ENCODE results near the gene EPHA4. TPM values are rescaled to one million over a fixed set of nuclear protein-coding genes. Genes with fewer than 3 reads are reported as not detected.

EPHA4 gene
- total RNA-seq, 4 donors from 2014 or later = 3.5 to 16.5 (median 12.4) TPM

DNA sequence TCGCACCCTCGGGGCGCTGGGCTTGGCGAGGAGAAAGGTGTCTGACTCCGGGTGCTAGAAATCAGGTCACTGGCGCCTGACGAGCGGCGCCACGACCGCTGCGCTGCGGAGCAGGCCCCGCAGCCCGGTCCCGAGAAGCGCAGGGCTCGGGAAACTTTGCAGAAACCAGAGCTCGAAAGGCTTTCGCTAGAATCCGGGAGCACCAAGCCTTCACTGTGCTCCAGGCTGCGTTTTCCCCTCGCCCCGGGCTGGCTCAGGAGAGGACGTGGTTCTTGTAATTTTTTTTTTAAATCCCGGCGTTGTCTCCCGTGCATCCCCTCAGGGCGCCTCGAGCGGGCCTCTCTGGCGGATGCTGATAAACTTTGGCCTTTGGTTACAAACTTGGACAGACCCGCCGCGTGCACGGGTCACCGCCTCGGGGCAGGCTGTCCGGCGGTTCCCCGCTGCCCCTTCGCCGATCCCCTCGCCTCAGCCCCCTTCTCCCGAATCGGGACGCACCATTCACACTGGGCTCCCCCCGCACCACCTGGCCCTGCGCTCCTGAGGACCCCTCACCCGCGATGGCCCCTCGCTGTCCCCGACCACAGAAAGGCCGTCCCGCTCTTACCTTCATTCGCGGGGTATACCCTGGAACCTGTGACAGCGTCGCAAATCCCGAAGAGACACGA lies 419 bp downstream of the EPHA4 start:
- Histone ChIP-seq H3K27ac (peak overlapping the region in 3 of 4 donors; percentile 1 to 76 (median 70)), H3K36me3 (no peaks in the 10 kb centered on the region), H3K4me1 (peaks cover 0 to 21% (median 4%) of the 10 kb centered on the region in 4 donors), H3K9me3 (no peaks in the 10 kb centered on the region), H3K4me3 (peak overlapping the region; percentile 52 to 66 (median 62)), H3K27me3 (peaks cover 0 to 19% of the 10 kb centered on the region in 2 donors)
- TF ChIP-seq, protein P1, sequence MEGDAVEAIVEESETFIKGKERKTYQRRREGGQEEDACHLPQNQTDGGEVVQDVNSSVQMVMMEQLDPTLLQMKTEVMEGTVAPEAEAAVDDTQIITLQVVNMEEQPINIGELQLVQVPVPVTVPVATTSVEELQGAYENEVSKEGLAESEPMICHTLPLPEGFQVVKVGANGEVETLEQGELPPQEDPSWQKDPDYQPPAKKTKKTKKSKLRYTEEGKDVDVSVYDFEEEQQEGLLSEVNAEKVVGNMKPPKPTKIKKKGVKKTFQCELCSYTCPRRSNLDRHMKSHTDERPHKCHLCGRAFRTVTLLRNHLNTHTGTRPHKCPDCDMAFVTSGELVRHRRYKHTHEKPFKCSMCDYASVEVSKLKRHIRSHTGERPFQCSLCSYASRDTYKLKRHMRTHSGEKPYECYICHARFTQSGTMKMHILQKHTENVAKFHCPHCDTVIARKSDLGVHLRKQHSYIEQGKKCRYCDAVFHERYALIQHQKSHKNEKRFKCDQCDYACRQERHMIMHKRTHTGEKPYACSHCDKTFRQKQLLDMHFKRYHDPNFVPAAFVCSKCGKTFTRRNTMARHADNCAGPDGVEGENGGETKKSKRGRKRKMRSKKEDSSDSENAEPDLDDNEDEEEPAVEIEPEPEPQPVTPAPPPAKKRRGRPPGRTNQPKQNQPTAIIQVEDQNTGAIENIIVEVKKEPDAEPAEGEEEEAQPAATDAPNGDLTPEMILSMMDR (IDR thresholded peaks at IDR 0.05) = no peak
- TF ChIP-seq POLR2A (IDR thresholded peaks at IDR 0.05) = no peak
- peak; percentile 20 to 63 (median 60) for DNase-seq

DNA sequence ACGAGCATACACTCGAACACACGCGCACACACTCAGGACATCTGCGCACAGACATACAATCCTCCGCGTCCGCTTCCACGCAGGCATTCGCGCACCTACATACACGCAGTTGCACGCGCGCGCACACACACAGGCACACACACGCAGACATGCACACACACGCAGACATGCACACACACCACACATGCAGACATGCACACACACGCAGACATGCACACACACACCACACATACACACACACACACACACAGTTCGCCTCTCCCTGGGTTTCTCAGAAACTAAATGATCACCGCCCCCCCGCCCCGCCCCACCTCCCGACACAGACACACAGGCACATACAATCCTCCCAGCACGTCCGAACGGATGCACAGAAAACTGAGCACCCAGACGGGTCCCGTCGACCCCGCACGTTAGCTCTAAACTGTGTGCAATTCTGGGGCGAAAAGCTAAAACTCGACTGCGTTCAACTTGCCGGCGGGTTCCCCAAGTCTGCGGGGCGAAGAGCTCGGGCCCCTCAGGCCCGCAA lies 1.0 kb downstream of the EPHA4 start:
- Histone ChIP-seq H3K27me3 (peaks cover 0 to 19% of the 10 kb centered on the region in 2 donors), H3K9me3 (no peaks in the 10 kb centered on the region), H3K27ac (peak overlapping the region in 2 of 4 donors; percentile 70 to 76), H3K36me3 (no peaks in the 10 kb centered on the region), H3K4me1 (peaks cover 0 to 21% (median 4%) of the 10 kb centered on the region in 4 donors), H3K4me3 (peak overlapping the region; percentile 52 to 66 (median 62))
- DNase-seq = peak in 2 of 3 donors; percentile 27 to 48
- TF ChIP-seq, protein P1 (IDR thresholded peaks at IDR 0.05) = no peak
- no peak for TF ChIP-seq POLR2A (IDR thresholded peaks at IDR 0.05)

DNA sequence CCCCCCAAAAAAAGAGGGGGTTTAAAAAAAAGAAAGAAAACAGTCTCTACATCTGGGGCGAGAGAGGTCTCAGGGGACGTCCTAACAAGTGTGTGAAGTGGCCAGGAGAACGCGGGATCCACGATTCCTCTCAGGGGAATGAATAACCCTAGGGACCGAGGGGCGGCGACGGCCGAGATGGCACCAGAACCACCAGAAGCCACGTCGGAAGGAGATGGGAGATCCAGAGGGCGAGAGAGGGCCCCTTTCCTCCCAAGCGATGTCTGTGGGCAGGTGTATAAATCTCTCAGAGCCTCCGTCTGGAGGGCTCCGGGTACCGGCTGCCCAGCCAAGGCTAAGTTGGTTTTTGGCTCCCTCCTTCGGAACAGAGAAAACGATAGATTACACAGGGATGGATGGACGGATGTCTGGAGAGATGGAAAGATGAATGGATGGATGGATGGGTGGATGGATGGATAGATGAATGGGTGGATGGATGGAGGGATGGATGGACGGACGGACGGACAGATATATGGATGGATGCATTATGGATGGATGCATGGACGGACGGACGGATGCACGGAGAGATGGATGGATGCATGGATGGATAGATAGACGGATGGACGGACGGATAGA lies 1.7 kb downstream of the EPHA4 start:
- peaks cover 0 to 19% of the 10 kb centered on the region in 2 donors for H3K27me3 ChIP-seq
- H3K9me3 ChIP-seq = no peaks in the 10 kb centered on the region
- no peaks in the 10 kb centered on the region for H3K36me3 ChIP-seq
- peaks cover 0 to 21% (median 4%) of the 10 kb centered on the region in 4 donors for H3K4me1 ChIP-seq
- TF ChIP-seq POLR2A (IDR thresholded peaks at IDR 0.05) = no peak
- TF ChIP-seq, protein P1 (IDR thresholded peaks at IDR 0.05) = no peak
- peak in 1 of 3 donors; percentile 50 for DNase-seq
- no peak overlapping the region for H3K27ac ChIP-seq
- H3K4me3 ChIP-seq = peak overlapping the region; percentile 52 to 66 (median 62)

DNA sequence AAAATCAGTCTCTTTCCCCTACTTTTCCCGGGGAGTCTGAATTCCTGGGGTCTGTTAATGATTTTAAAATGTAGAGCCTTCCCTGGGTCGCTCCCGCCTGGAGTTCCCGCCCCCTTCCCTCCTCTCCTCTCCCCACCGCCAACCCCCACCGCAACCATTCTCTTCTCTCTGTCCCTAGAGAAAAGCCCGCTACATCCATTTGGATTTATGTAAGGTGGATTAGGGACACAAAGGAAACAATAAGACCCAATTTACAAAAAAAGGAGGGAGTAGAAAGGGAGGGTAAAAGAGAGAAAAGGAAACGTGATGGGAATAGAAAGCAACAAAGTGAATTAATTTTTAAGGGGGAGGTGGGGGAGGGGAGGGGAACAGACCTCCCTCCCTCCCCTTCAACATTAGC lies 2.2 kb downstream of the EPHA4 start:
- Histone ChIP-seq H3K27me3 (peaks cover 0 to 19% of the 10 kb centered on the region in 2 donors), H3K36me3 (no peaks in the 10 kb centered on the region), H3K9me3 (no peaks in the 10 kb centered on the region), H3K4me1 (peaks cover 0 to 21% (median 4%) of the 10 kb centered on the region in 4 donors), H3K4me3 (peak overlapping the region in 1 of 4 donors; percentile 64), H3K27ac (no peak overlapping the region)
- DNase-seq = no peak
- no peak for TF ChIP-seq POLR2A (IDR thresholded peaks at IDR 0.05)
- TF ChIP-seq, protein P1 (IDR thresholded peaks at IDR 0.05) = no peak

DNA sequence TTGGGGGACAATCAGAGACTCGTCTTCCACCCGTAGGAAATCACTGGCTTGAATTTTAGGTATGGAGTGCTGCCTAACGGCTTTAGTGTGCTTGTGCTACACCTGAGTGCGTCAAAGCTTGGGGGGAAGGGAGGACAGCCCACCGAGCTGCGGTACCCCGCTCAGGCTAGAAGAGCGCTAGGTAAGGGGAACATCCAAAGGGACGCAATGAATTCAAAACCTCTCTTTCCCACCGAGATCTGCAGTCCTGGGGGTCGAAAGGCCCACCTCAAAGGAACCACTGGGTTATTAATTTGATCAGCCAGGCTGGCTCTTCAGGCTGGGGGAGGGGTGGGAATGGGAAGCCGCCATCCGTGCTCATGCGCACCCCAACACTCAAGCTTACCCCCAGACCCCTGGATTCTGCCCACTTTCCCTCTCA lies 2.7 kb downstream of the EPHA4 start:
- TF ChIP-seq, protein P1 (IDR thresholded peaks at IDR 0.05) = no peak
- TF ChIP-seq POLR2A (IDR thresholded peaks at IDR 0.05) = no peak
- no peaks in the 10 kb centered on the region for H3K36me3 ChIP-seq
- H3K4me3 ChIP-seq = peak overlapping the region in 1 of 4 donors; percentile 64
- peaks cover 0 to 19% of the 10 kb centered on the region in 2 donors for H3K27me3 ChIP-seq
- DNase-seq = no peak
- H3K9me3 ChIP-seq = no peaks in the 10 kb centered on the region
- H3K4me1 ChIP-seq = peaks cover 0 to 21% (median 4%) of the 10 kb centered on the region in 4 donors
- no peak overlapping the region for H3K27ac ChIP-seq

Measured in Peyer's patch (tissue), 4 donors.